Fibroblast of the aortic adventitia (primary cell): ENCODE measurements around the gene MDN1. TPM values are rescaled to one million over a fixed set of nuclear protein-coding genes. Genes with fewer than 3 reads are reported as not detected.
"Not testable (repeated sequence)": the region's sequence is repeated elsewhere in the genome, so short reads cannot be mapped to it uniquely, and the experiment has no call there.

Experiments
- DNase-seq: peaks from one replicate; pipeline ENCODE4 v3.0.0-alpha.2; 2010; ENCODE audit warnings: low read depth
- H3K4me3 ChIP-seq: 2 replicates; pipeline ENCODE4 v1.5.1; 2011; ENCODE audit warnings: low read depth, mild to moderate bottlenecking, control low read depth, low read length, moderate library complexity
- CTCF ChIP-seq: IDR thresholded peaks from 2 replicates; pipeline ENCODE4 v1.5.1; 2011; ENCODE audit warnings: mild to moderate bottlenecking, low read length, control low read depth, inconsistent platforms; ENCODE audit not compliant: insufficient read depth
- total RNA-seq: library from RNA; depleted of rRNA; stranded (reverse); fragments of >200 nt; gene quantifications from 2 replicates; pipeline ENCODE4 v1.2.3, GENCODE V29; 2012; ENCODE audit warnings: low replicate concordance

MDN1 gene
- total RNA-seq, 1 donor = 29.0 TPM

GRCh38 chr6:89650579-89650978, 169.0 kb downstream of the MDN1 start:
- DNase-seq = no peak
- no peak for TF ChIP-seq CTCF
- H3K4me3 ChIP-seq = no peak overlapping the region

DNA sequence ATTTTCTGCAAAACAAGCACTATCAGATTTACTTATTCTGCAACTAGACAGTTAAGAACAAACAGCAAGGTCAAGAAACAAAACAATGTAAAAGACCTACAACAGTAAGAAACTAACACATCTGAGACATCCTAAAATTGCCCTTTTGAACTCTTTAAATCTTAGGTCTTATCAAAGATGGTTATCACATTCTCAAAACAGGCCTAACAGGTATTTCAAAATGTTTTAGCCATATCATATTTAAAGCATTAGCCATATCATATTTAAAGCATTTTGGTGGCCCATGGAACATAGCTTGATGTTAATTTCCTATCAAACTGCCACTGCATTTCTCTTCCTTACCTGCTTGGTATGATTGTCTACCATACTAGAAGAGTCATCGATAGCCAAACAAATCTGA, 169.9 kb downstream of the MDN1 start:
- DNase-seq = no peak
- no peak for TF ChIP-seq CTCF
- H3K4me3 ChIP-seq = no peak overlapping the region

DNA sequence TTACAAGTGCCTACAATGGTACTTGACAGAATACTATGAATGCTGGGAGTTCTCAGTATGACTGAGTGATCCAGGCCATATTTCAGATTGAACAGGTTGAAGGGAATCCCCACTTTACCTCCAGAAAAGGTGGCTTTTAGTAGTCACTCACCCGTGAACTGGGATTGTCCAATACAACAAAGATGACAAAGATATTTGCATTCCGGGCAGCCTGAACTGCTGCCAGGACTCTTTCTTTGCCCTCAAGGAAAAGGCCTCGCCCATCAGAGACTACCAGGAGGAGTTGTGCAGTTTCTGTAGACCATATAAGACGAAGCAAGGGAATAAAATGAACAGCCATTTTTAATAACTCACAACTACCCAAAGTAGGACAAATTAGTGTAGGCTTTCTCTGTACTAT, 174.7 kb downstream of the MDN1 start:
- no peak overlapping the region for H3K4me3 ChIP-seq
- no peak for DNase-seq
- TF ChIP-seq CTCF = no peak

GRCh38 chr6:89643406-89643805, 176.2 kb downstream of the MDN1 start:
- DNase-seq = no peak
- no peak for TF ChIP-seq CTCF
- H3K4me3 ChIP-seq = no peak overlapping the region

DNA sequence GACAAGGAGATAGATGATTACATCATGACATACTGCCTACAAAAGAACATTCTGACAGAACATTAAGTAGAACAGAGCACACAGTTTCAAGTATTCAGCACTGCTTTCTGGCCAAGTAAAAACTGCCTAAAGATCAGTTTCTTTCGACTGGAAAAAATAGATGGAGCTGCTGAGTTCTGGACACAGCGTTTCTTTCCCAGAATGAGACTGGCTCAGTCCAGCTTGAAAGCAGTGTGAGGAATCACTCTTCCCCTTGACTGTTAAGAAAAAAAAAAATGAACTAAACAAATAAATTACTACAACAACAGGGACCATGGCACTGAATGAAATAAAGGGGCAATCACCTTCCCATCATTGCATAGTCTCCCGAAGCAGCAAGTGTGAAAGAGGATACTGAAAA, 176.6 kb downstream of the MDN1 start:
- no peak for DNase-seq
- no peak for TF ChIP-seq CTCF
- H3K4me3 ChIP-seq = no peak overlapping the region

DNA sequence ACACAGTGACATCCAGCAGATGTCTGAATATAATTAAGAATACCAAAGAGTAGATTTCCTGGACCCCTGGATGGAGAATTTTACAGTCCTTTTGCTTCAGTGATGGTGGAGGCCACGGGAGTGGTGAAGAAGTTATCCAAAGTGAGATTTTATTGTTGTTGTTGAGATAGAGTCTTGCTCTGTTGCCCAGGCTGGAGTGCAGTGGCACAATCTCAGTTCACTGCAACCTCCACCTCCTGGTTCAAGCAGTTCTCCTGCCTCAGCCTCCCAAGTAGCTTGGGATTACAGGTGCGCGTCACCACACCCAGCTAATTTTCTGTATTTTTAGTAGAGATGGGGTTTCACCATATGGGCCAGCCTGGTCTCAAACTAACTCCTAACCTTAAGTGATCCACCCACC, 178.0 kb downstream of the MDN1 start:
- DNase-seq, H3K4me3 ChIP-seq: not testable (repeated sequence)

DNA sequence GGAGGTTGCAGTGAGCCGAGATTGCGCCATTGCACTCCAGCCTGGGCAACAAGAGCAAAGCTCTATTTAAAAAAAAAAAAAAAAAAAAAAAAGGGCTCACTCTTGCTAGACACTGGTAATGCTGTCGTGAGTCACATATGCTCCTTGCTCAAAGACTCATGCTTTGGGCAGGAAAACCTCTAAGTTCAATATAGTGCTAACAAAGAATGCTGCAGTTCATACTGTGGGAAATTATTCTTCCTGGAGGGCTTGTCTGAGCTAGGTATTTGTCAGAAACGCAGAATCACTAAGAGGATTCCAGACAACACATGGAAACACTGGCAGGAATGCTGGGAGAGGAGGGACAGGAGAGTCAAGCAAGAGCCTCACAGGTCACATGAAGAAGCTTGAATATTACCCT, 178.8 kb downstream of the MDN1 start:
- no peak for DNase-seq
- H3K4me3 ChIP-seq = no peak overlapping the region
- no peak for TF ChIP-seq CTCF
